Measurements from ENCODE around the gene INKA1.

- TF ChIP-seq CTCF (IDR thresholded peaks at IDR 0.05; ENCODE audit: insufficient read depth, low read length) (no peak), POLR2AphosphoS5 (IDR thresholded peaks at IDR 0.05; ENCODE audit: low read depth) (no peak), GABPA (IDR thresholded peaks at IDR 0.05; ENCODE audit: low read depth) (no peak), REST (IDR thresholded peaks at IDR 0.05; ENCODE audit: insufficient replicate concordance, low read depth) (no peak)
These were observed 1.9 kb upstream of the INKA1 start for GRCh38 chr3:49801160-49801559.
